Activated naive CD4-positive, alpha-beta T cell treated with anti-CD3 and anti-CD28 coated beads, Interleukin-2, amount 50 U/mL, for 24 hours (primary cell): ENCODE data around the gene RYR3.

ENCODE experiments used
- H3K27ac Mint-ChIP-seq: one replicate; pipeline ENCODE4 v1.8.0; 2021; ENCODE audit warnings: mild to moderate bottlenecking, mixed read lengths
- H3K27me3 Mint-ChIP-seq: one replicate; pipeline ENCODE4 v1.8.0; 2021; ENCODE audit warnings: mixed read lengths
- H3K36me3 Mint-ChIP-seq: one replicate; pipeline ENCODE4 v1.8.0; 2021; ENCODE audit warnings: mixed read lengths
- H3K4me1 Mint-ChIP-seq: one replicate; pipeline ENCODE4 v1.8.0; 2021; ENCODE audit warnings: mixed read lengths
- H3K4me3 Mint-ChIP-seq: one replicate; pipeline ENCODE4 v1.8.0; 2021; ENCODE audit warnings: mild to moderate bottlenecking, mixed read lengths
- H3K9me3 Mint-ChIP-seq: one replicate; pipeline ENCODE4 v1.8.0; 2021; ENCODE audit warnings: mixed read lengths

Gene RYR3

GRCh38 chr15:33310481-33311311 is at the start of gene RYR3:
Gene RYR3, plus strand, starts transcription at chr15:33310967. Its CDS starts 79 bp downstream, at chr15:33311046.
- Mint-ChIP-seq H3K9me3 (no peaks in the 10 kb centered on the region), H3K36me3 (no peaks in the 10 kb centered on the region), H3K4me3 (peak within 1 kb of the TSS; percentile 45), H3K27ac (no peak within 1 kb of the TSS), H3K27me3 (peaks cover 37% of the 10 kb centered on the region), H3K4me1 (peaks cover 5% of the 10 kb centered on the region)

- no peak overlapping the region for H3K27ac Mint-ChIP-seq
- H3K4me3 Mint-ChIP-seq = no peak overlapping the region
- no peaks in the 10 kb centered on the region for H3K36me3 Mint-ChIP-seq
- H3K27me3 Mint-ChIP-seq = peaks cover 2% of the 10 kb centered on the region
- H3K9me3 Mint-ChIP-seq = no peaks in the 10 kb centered on the region
- H3K4me1 Mint-ChIP-seq = no peaks in the 10 kb centered on the region
Measured at GRCh38 chr15:33262306-33262705, 48.5 kb upstream of the RYR3 start.

- Mint-ChIP-seq H3K4me3 (no peak overlapping the region), H3K4me1 (no peaks in the 10 kb centered on the region), H3K36me3 (peaks cover 10% of the 10 kb centered on the region), H3K9me3 (peaks cover 10% of the 10 kb centered on the region), H3K27me3 (peaks cover 21% of the 10 kb centered on the region), H3K27ac (no peak overlapping the region)
Measured at GRCh38 chr15:33277689-33278088, 33.1 kb upstream of the RYR3 start.

- peaks cover 14% of the 10 kb centered on the region for H3K27me3 Mint-ChIP-seq
- H3K27ac Mint-ChIP-seq = no peak overlapping the region
- peaks cover 3% of the 10 kb centered on the region for H3K36me3 Mint-ChIP-seq
- H3K4me3 Mint-ChIP-seq = no peak overlapping the region
- no peaks in the 10 kb centered on the region for H3K4me1 Mint-ChIP-seq
- H3K9me3 Mint-ChIP-seq = peaks cover 3% of the 10 kb centered on the region
Measured at GRCh38 chr15:33278816-33279612, 31.8 kb upstream of the RYR3 start.

- Mint-ChIP-seq H3K27ac (no peak overlapping the region), H3K27me3 (peaks cover 12% of the 10 kb centered on the region), H3K4me1 (no peaks in the 10 kb centered on the region), H3K4me3 (no peak overlapping the region), H3K36me3 (peaks cover 2% of the 10 kb centered on the region), H3K9me3 (no peaks in the 10 kb centered on the region)
Measured at GRCh38 chr15:33279613-33280205, 31.1 kb upstream of the RYR3 start.

GRCh38 chr15:33282226-33283020 is 28.3 kb upstream of the RYR3 start:
- Mint-ChIP-seq H3K27me3 (peaks cover 3% of the 10 kb centered on the region), H3K4me1 (no peaks in the 10 kb centered on the region), H3K27ac (no peak overlapping the region), H3K4me3 (no peak overlapping the region), H3K9me3 (no peaks in the 10 kb centered on the region), H3K36me3 (no peaks in the 10 kb centered on the region)

- Mint-ChIP-seq H3K4me3 (no peak overlapping the region), H3K27me3 (peaks cover 2% of the 10 kb centered on the region), H3K36me3 (no peaks in the 10 kb centered on the region), H3K4me1 (no peaks in the 10 kb centered on the region), H3K9me3 (no peaks in the 10 kb centered on the region), H3K27ac (no peak overlapping the region)
Measured at GRCh38 chr15:33283576-33283975, 27.2 kb upstream of the RYR3 start.

GRCh38 chr15:33284336-33284735 is 26.4 kb upstream of the RYR3 start:
- Mint-ChIP-seq H3K4me1 (no peaks in the 10 kb centered on the region), H3K27ac (no peak overlapping the region), H3K27me3 (peaks cover 2% of the 10 kb centered on the region), H3K9me3 (no peaks in the 10 kb centered on the region), H3K4me3 (no peak overlapping the region), H3K36me3 (no peaks in the 10 kb centered on the region)

GRCh38 chr15:33292717-33293307 is 18.0 kb upstream of the RYR3 start:
- Mint-ChIP-seq H3K36me3 (no peaks in the 10 kb centered on the region), H3K27me3 (peaks cover 4% of the 10 kb centered on the region), H3K9me3 (no peaks in the 10 kb centered on the region), H3K4me1 (no peaks in the 10 kb centered on the region), H3K27ac (no peak overlapping the region), H3K4me3 (no peak overlapping the region)

- H3K27ac Mint-ChIP-seq = no peak overlapping the region
- no peaks in the 10 kb centered on the region for H3K36me3 Mint-ChIP-seq
- no peaks in the 10 kb centered on the region for H3K4me1 Mint-ChIP-seq
- H3K27me3 Mint-ChIP-seq = peaks cover 4% of the 10 kb centered on the region
- no peak overlapping the region for H3K4me3 Mint-ChIP-seq
- no peaks in the 10 kb centered on the region for H3K9me3 Mint-ChIP-seq
Measured at GRCh38 chr15:33293713-33294334, 16.9 kb upstream of the RYR3 start.

- H3K27ac Mint-ChIP-seq = no peak overlapping the region
- H3K4me1 Mint-ChIP-seq = no peaks in the 10 kb centered on the region
- H3K27me3 Mint-ChIP-seq = peaks cover 4% of the 10 kb centered on the region
- no peaks in the 10 kb centered on the region for H3K36me3 Mint-ChIP-seq
- H3K4me3 Mint-ChIP-seq = no peak overlapping the region
- H3K9me3 Mint-ChIP-seq = no peaks in the 10 kb centered on the region
Measured at GRCh38 chr15:33296050-33296449, 14.7 kb upstream of the RYR3 start.

GRCh38 chr15:33296856-33297255 is 13.9 kb upstream of the RYR3 start:
- no peaks in the 10 kb centered on the region for H3K9me3 Mint-ChIP-seq

GRCh38 chr15:33298631-33299030 is 12.1 kb upstream of the RYR3 start:
- Mint-ChIP-seq H3K4me1 (no peaks in the 10 kb centered on the region), H3K36me3 (no peaks in the 10 kb centered on the region), H3K27ac (no peak overlapping the region), H3K4me3 (no peak overlapping the region), H3K9me3 (no peaks in the 10 kb centered on the region), H3K27me3 (peaks cover 4% of the 10 kb centered on the region)

More at GRCh38 chr15:33296856-33297255, 13.9 kb upstream of the RYR3 start:
- no peaks in the 10 kb centered on the region for H3K4me1 Mint-ChIP-seq
- no peak overlapping the region for H3K27ac Mint-ChIP-seq
- no peaks in the 10 kb centered on the region for H3K36me3 Mint-ChIP-seq
- H3K4me3 Mint-ChIP-seq = no peak overlapping the region
- peaks cover 4% of the 10 kb centered on the region for H3K27me3 Mint-ChIP-seq

GRCh38 chr15:33304924-33305323 is 5.8 kb upstream of the RYR3 start:
- Mint-ChIP-seq H3K4me3 (no peak overlapping the region), H3K27ac (no peak overlapping the region), H3K36me3 (no peaks in the 10 kb centered on the region), H3K4me1 (no peaks in the 10 kb centered on the region), H3K27me3 (peaks cover 21% of the 10 kb centered on the region), H3K9me3 (no peaks in the 10 kb centered on the region)
